K562 (cell line): ENCODE results near the gene BAIAP2. TPM values are rescaled to one million over a fixed set of nuclear protein-coding genes. Genes with fewer than 3 reads are reported as not detected.

Experiments
- ATAC-seq: fragments of 200-7000 bp; cut with Tn5 transposase; 3 replicates; pipeline ENCODE4 v1.9.1; 2020; ENCODE audit warnings: moderate library complexity
- BruUV-seq: library from RNA; stranded (reverse); fragments of 400-500 nt; replicated peaks from 2 replicates; lab custom pipeline; 2021; lab: Mats Ljungman, UMichigan
- CTCF ChIA-PET: fragments of 300-600 bp; formaldehyde crosslinking; extraction: SDS; loops from one replicate; lab custom pipeline; 2021; ENCODE audit warnings: low intra/inter-chr PET ratio; lab: Yijun Ruan, JAX
- POLR2A ChIA-PET: fragments of 300-600, 350-650 bp; sonication (Branson Sonifier 250); formaldehyde crosslinking; extraction: SDS; loops from one replicate; lab custom pipeline; 2021; ENCODE audit warnings: antibody characterized with exemption, inconsistent platforms; lab: Yijun Ruan, JAX
- DNase-seq, 4 experiments: peaks; one replicate each; pipeline versions ENCODE4 v3.0.0 to v3.0.0-alpha.2; 2011 to 2018; ENCODE audit warnings: low spot score in 3 of 4, mixed read lengths in 3 of 4; ENCODE audit errors: extremely low read depth in 1 of 4
- FAIRE-seq: peaks from 2 replicates; lab custom pipeline; 2011; peaks lifted over from hg19 to GRCh38; lab: Jason Lieb, UNC
- H2AFZ ChIP-seq: 2 replicates; pipeline ENCODE4 v1.6.0; 2011; ENCODE audit warnings: low read depth, low read length, control low read depth, inconsistent platforms
- H3K27ac ChIP-seq: fragments of 200-600 bp; 3 replicates; pipeline ENCODE4 v1.8.0; 2011; ENCODE audit warnings: low read depth, mild to moderate bottlenecking, control low read depth, inconsistent platforms, low read length, moderate library complexity, mixed read lengths; ENCODE audit errors: extremely low read depth
- H3K27me3 ChIP-seq, 2 experiments: fragments of 300-600 bp in 1 of 2; 2 replicates in 1 of 2; 3 replicates in 1 of 2; pipeline versions ENCODE4 v1.6.0 to v1.8.0; 2011; ENCODE audit warnings: inconsistent platforms in 2 of 2, low read length in 2 of 2, mild to moderate bottlenecking in 1 of 2, mixed read lengths in 1 of 2, moderate library complexity in 1 of 2; ENCODE audit not compliant: control insufficient read depth in 2 of 2, insufficient read depth in 2 of 2
- H3K36me3 ChIP-seq: fragments of 300-600 bp; 3 replicates; pipeline ENCODE4 v1.8.0; 2011; ENCODE audit warnings: mild to moderate bottlenecking, low read length, inconsistent platforms; ENCODE audit not compliant: control insufficient read depth, insufficient read depth
- H3K4me1 ChIP-seq, 2 experiments: fragments of 200-600 bp in 1 of 2; replicated peaks in 1 of 2; 2 replicates in 1 of 2; 3 replicates in 1 of 2; pipeline versions ENCODE4 v1.5.1 to v1.8.0; 2011; ENCODE audit warnings: inconsistent platforms in 2 of 2, low read length in 2 of 2, mild to moderate bottlenecking in 1 of 2, mixed read lengths in 1 of 2, moderate library complexity in 1 of 2; ENCODE audit not compliant: control insufficient read depth in 2 of 2, insufficient read depth in 2 of 2
- H3K4me2 ChIP-seq: 2 replicates; pipeline ENCODE4 v1.6.1; 2011; ENCODE audit warnings: low read length, control low read depth, inconsistent platforms, mixed read lengths; ENCODE audit not compliant: insufficient read depth
- H3K4me3 ChIP-seq: fragments of 200-600 bp; sonication (generic), shearing (Covaris generic); 2 replicates; pipeline ENCODE4 v1.5.1; 2016; ENCODE audit warnings: control low read depth, inconsistent platforms
- H3K79me2 ChIP-seq: fragments of 200-600 bp; 3 replicates; pipeline ENCODE4 v1.8.0; 2011; ENCODE audit warnings: low read length, inconsistent platforms; ENCODE audit not compliant: control insufficient read depth, insufficient read depth
- H3K9ac ChIP-seq, 2 experiments: 2 replicates each; pipeline versions ENCODE4 v1.6.0 to v1.6.1; 2011; ENCODE audit warnings: low read depth in 2 of 2, low read length in 2 of 2, control low read depth in 1 of 2, inconsistent platforms in 1 of 2, mild to moderate bottlenecking in 1 of 2, mixed read lengths in 1 of 2; ENCODE audit not compliant: insufficient read depth in 1 of 2
- H3K9me1 ChIP-seq: one replicate; pipeline ENCODE4 v1.6.0; 2011; ENCODE audit warnings: inconsistent platforms, mild to moderate bottlenecking, low read length, moderate library complexity; ENCODE audit not compliant: control insufficient read depth, insufficient read depth
- H3K9me3 ChIP-seq: replicated peaks from 2 replicates; pipeline ENCODE4 v1.5.1; 2011; ENCODE audit warnings: low read depth, low read length, inconsistent platforms; ENCODE audit not compliant: control insufficient read depth, insufficient read depth
- H4K20me1 ChIP-seq: replicated peaks from 2 replicates; pipeline ENCODE4 v1.6.1; 2011; ENCODE audit warnings: low read length, inconsistent platforms, mixed read lengths; ENCODE audit not compliant: control insufficient read depth, insufficient read depth
- BACH1 ChIP-seq: fragments of 200-800 bp; sonication (Bioruptor generic); IDR thresholded peaks from 2 replicates; pipeline ENCODE4 v1.6.1; 2016; ENCODE audit warnings: missing genetic modification characterization, missing compliant biosample characterization
- BCOR ChIP-seq: fragments of 450-650 bp; IDR thresholded peaks from 2 replicates; pipeline ENCODE4 v1.6.1; 2016
- CCNT2 ChIP-seq: IDR thresholded peaks from 2 replicates; pipeline ENCODE4 v1.6.1; 2011; ENCODE audit warnings: borderline replicate concordance, low read depth, mild to moderate bottlenecking, moderate library complexity, mixed read lengths, low read length; ENCODE audit not compliant: insufficient read length; ENCODE audit errors: extremely low read depth
- CEBPB ChIP-seq: fragments of 450-650 bp; IDR thresholded peaks from 2 replicates; pipeline ENCODE4 v1.6.1; 2016; ENCODE audit warnings: missing genetic modification characterization, missing compliant biosample characterization
- CREB3L1 ChIP-seq: fragments of 450-650 bp; IDR thresholded peaks from 2 replicates; pipeline ENCODE4 v1.6.1; 2014; ENCODE audit warnings: low read depth, mild to moderate bottlenecking, moderate library complexity, borderline replicate concordance
- HCFC1 ChIP-seq: IDR thresholded peaks from 2 replicates; pipeline ENCODE4 v1.6.1; 2012; ENCODE audit warnings: low read depth, low read length, improper control_type of control experiment
- NR3C1 ChIP-seq: sonication (generic); formaldehyde crosslinking; IDR thresholded peaks from 2 replicates; pipeline ENCODE4 v1.8.1; 2022; ENCODE audit warnings: missing genetic modification reagents
- SMARCB1 ChIP-seq: IDR thresholded peaks from 2 replicates; pipeline ENCODE4 v1.6.1; 2011; ENCODE audit warnings: improper control_type of control experiment, low read depth; ENCODE audit not compliant: insufficient read length
- U2AF2 ChIP-seq: fragments of 200-400 bp; formaldehyde crosslinking; optimal IDR thresholded peaks from 2 replicates; pipeline ENCODE3; 2017; ENCODE audit warnings: low read depth, mild to moderate bottlenecking, low read length
- ZFP36 ChIP-seq: fragments of 150-350 bp; IDR thresholded peaks from 2 replicates; pipeline ENCODE4 v1.6.1; 2018; ENCODE audit warnings: low read length, low read depth; ENCODE audit not compliant: partially characterized antibody
- ZNF280B ChIP-seq: fragments of 250-450 bp; sonication (Bioruptor Pico); IDR thresholded peaks from 2 replicates; pipeline ENCODE4 v1.5.1; 2021; ENCODE audit warnings: mild to moderate bottlenecking
- WGBS: fragments of 100-300 bp; shearing (Covaris generic); methylation state at CpG from one replicate; pipeline ENCODE4 v1.1.6; 2016; ENCODE audit warnings: low coverage, mixed read lengths; ENCODE audit not compliant: insufficient coverage; ENCODE audit errors: missing lambda C conversion rate; 5-methylcytosine and 5-hydroxymethylcytosine counted together
- in situ Hi-C: fragments of 300-500 bp; cut with MboI; formaldehyde crosslinking; loops from 4 replicates; pipeline ENCODE4 v1.15.0; 2018; ENCODE audit warnings: inconsistent platforms, mixed read lengths
- intact Hi-C: fragments of 100-400 bp; cut with micrococcal nuclease; formaldehyde crosslinking; loops from 2 replicates; pipeline ENCODE4 v1.14.2; 2022
- polyA plus RNA-seq, 8 experiments: library from polyadenylated mRNA; depleted of rRNA in 4 of 8; stranded (reverse) in 5 of 8; unstranded in 3 of 8; fragments of >200 nt; fragmentation: Nextera tagmentation in 2 of 8; fragmentation: Illumina TruSeq in 1 of 8; extraction: Ambion mirVana in 2 of 8; extraction: Trizol in 1 of 8; gene quantifications; 2 replicates each; pipeline versions ENCODE4 v1.2.1 to v1.2.3, GENCODE V29; 2011 to 2014; ENCODE audit warnings: inconsistent platforms in 1 of 8, missing spikeins in 1 of 8
- total RNA-seq, 7 experiments: library from RNA; depleted of rRNA in 6 of 7; stranded (reverse); fragments of >200 nt in 6 of 7; fragmentation: Illumina TruSeq in 2 of 7; extraction: Trizol in 2 of 7; gene quantifications; 2 replicates each; pipeline versions ENCODE4 v1.2.1 to v1.2.3, GENCODE V29; 2011 to 2021; ENCODE audit warnings: low replicate concordance in 1 of 7

The BAIAP2 gene
- total and polyA plus RNA-seq, 9 of the 15 experiments (the other 6 are each of a cell fraction or from before 2014, with no cell fraction given): 2.3 to 51.6 (median 18.4) TPM

GRCh38 chr17:81046132-81046769 lies 11.3 kb downstream of the BAIAP2 start:
- peaks cover 78% of the 10 kb centered on the region for H3K79me2 ChIP-seq
- H3K4me1 ChIP-seq: peaks cover 16 to 78% of the 10 kb centered on the region in 2 experiments; a peak in 4 of 5 replicates
- 81% methylated on average over 13 of the region's 17 CpGs for WGBS
- peaks cover 31% of the 10 kb centered on the region for H4K20me1 ChIP-seq
- intact Hi-C loops: no loop called here
- CTCF ChIA-PET: no interaction called here
- in situ Hi-C loops: no loop called here
- H3K27ac ChIP-seq: no peak overlapping the region
- POLR2A ChIA-PET: interaction anchor here (0.7 to 1.2 kb wide), 3 partner anchors 8 to 177 kb away, joined by 4 to 6 read pairs (median 5); partner anchors contain the start of gene CEP131
- peaks cover 13% of the 10 kb centered on the region for H3K9me1 ChIP-seq
- TF ChIP-seq BCOR: 0 out of 2 replicates have a peak, but pooled peaks have one; percentile 18
- TF ChIP-seq CEBPB (tag): no peak
- peak; percentile 97 for TF ChIP-seq ZFP36
- H3K36me3 ChIP-seq: peaks cover 10% of the 10 kb centered on the region; the same call in 1 of the 3 replicates
- H2AFZ ChIP-seq: no peak overlapping the region
- H3K9me3 ChIP-seq: no peaks in the 10 kb centered on the region
- FAIRE-seq (no peak), ATAC-seq (no peak), DNase-seq (no peak)
- BruUV-seq: no TSS peak
- H3K9ac ChIP-seq: peak overlapping the region in 1 of 2 experiments; percentile 24; a peak in 1 of 4 replicates
- no peak overlapping the region for H3K4me3 ChIP-seq
- no peaks in the 10 kb centered on the region for H3K27me3 ChIP-seq
- H3K4me2 ChIP-seq: no peak overlapping the region

GRCh38 chr17:81046770-81047359 lies 11.9 kb downstream of the BAIAP2 start:
- POLR2A ChIA-PET: interaction anchor here (0.7 to 1.2 kb wide), 3 partner anchors 10 to 176 kb away, joined by 4 to 7 read pairs (median 5); partner anchors contain the start of gene CEP131
- peaks cover 10% of the 10 kb centered on the region; the same call in 1 of the 3 replicates for H3K36me3 ChIP-seq
- H3K9me3 ChIP-seq: no peaks in the 10 kb centered on the region
- FAIRE-seq (no peak), ATAC-seq (no peak), DNase-seq (no peak)
- H3K79me2 ChIP-seq: peaks cover 73% of the 10 kb centered on the region
- in situ Hi-C loops (no loop called here), intact Hi-C loops (no loop called here)
- H3K9ac ChIP-seq: no peak overlapping the region
- BruUV-seq: no TSS peak
- no peak overlapping the region for H3K4me3 ChIP-seq
- CTCF ChIA-PET: interaction anchor here (0.5 kb wide), 1 partner anchor 58 kb away, joined by 4 read pairs; no protein-coding TSS in a partner anchor
- no peak overlapping the region for H2AFZ ChIP-seq
- peaks cover 16 to 81% of the 10 kb centered on the region in 2 experiments; a peak in 4 of 5 replicates for H3K4me1 ChIP-seq
- H4K20me1 ChIP-seq: peaks cover 32% of the 10 kb centered on the region
- no peak overlapping the region for H3K4me2 ChIP-seq
- WGBS: 85% methylated on average over 14 of the region's 18 CpGs
- H3K27me3 ChIP-seq: no peaks in the 10 kb centered on the region
- peaks cover 13% of the 10 kb centered on the region for H3K9me1 ChIP-seq
- no peak overlapping the region for H3K27ac ChIP-seq
- TF ChIP-seq U2AF2: no peak
- no peak for TF ChIP-seq CREB3L1
- TF ChIP-seq BACH1 (tag): no peak
- TF ChIP-seq ZNF280B (CRISPR knock-in tag): no peak
- TF ChIP-seq CCNT2: no peak
- no peak for TF ChIP-seq HCFC1
- TF ChIP-seq BCOR: no peak
- no peak for TF ChIP-seq SMARCB1
- TF ChIP-seq NR3C1: no peak
